Measurements from ENCODE around the gene HS1BP3.

Gene HS1BP3

GRCh38 chr2:20648831-20649230 lies 2.1 kb downstream of the HS1BP3 start:
- H3K9me3 ChIP-seq (ENCODE audit: insufficient read depth, low read length), result no peaks in the 10 kb centered on the region
- no peaks in the 10 kb centered on the region for H3K27me3 ChIP-seq (ENCODE audit: low read length)
- no peak for TF ChIP-seq CTCF (IDR thresholded peaks at IDR 0.05; ENCODE audit: insufficient read depth, low read length, poor library complexity, severe bottlenecking)
- no peak for TF ChIP-seq EZH2phosphoT487 (conservative IDR thresholded peaks at IDR 0.05; ENCODE audit: low read length)
- no peaks in the 10 kb centered on the region for H3K36me3 ChIP-seq (ENCODE audit: low read length)
- no peaks in the 10 kb centered on the region for H4K20me1 ChIP-seq (ENCODE audit: low read depth, low read length)
- H3K27ac ChIP-seq (ENCODE audit: low read depth, low read length), result no peak overlapping the region
- H3K4me3 ChIP-seq (ENCODE audit: insufficient read depth, low read length, poor library complexity, severe bottlenecking), result no peak overlapping the region
- H3K9ac ChIP-seq (ENCODE audit: low read length), result no peak overlapping the region
- H3K79me2 ChIP-seq (ENCODE audit: insufficient read depth, low read length), result no peaks in the 10 kb centered on the region
- H3F3A ChIP-seq (ENCODE audit: insufficient read depth), result no peaks in the 10 kb centered on the region
- H3K4me2 ChIP-seq (ENCODE audit: low read depth, low read length, poor library complexity, severe bottlenecking), result no peak overlapping the region
- H3K9me2 ChIP-seq (replicated peaks; ENCODE audit: insufficient read depth, low read length), result no peaks in the 10 kb centered on the region
- no peak overlapping the region for H2AFZ ChIP-seq (ENCODE audit: low read depth, low read length, severe bottlenecking)

- no peaks in the 10 kb centered on the region for H3F3A ChIP-seq (ENCODE audit: insufficient read depth)
- no peak overlapping the region for H3K27ac ChIP-seq (ENCODE audit: low read depth, low read length)
- H2AFZ ChIP-seq (ENCODE audit: low read depth, low read length, severe bottlenecking), result no peak overlapping the region
- no peak overlapping the region for H3K4me2 ChIP-seq (ENCODE audit: low read depth, low read length, poor library complexity, severe bottlenecking)
- no peak overlapping the region for H3K9ac ChIP-seq (ENCODE audit: low read length)
- no peaks in the 10 kb centered on the region for H3K36me3 ChIP-seq (ENCODE audit: low read length)
- no peak for TF ChIP-seq EZH2phosphoT487 (conservative IDR thresholded peaks at IDR 0.05; ENCODE audit: low read length)
- no peak for TF ChIP-seq CTCF (IDR thresholded peaks at IDR 0.05; ENCODE audit: insufficient read depth, low read length, poor library complexity, severe bottlenecking)
- no peaks in the 10 kb centered on the region for H4K20me1 ChIP-seq (ENCODE audit: low read depth, low read length)
- no peaks in the 10 kb centered on the region for H3K27me3 ChIP-seq (ENCODE audit: low read length)
- H3K79me2 ChIP-seq (ENCODE audit: insufficient read depth, low read length), result no peaks in the 10 kb centered on the region
- no peak overlapping the region for H3K4me3 ChIP-seq (ENCODE audit: insufficient read depth, low read length, poor library complexity, severe bottlenecking)
- no peaks in the 10 kb centered on the region for H3K9me3 ChIP-seq (ENCODE audit: insufficient read depth, low read length)
- H3K9me2 ChIP-seq (replicated peaks; ENCODE audit: insufficient read depth, low read length), result no peaks in the 10 kb centered on the region
Measured at GRCh38 chr2:20648206-20648605, 2.7 kb downstream of the HS1BP3 start.

- no peaks in the 10 kb centered on the region for H3F3A ChIP-seq (ENCODE audit: insufficient read depth)
- H2AFZ ChIP-seq (ENCODE audit: low read depth, low read length, severe bottlenecking), result no peak overlapping the region
- H3K9ac ChIP-seq (ENCODE audit: low read length), result no peak overlapping the region
- H3K79me2 ChIP-seq (ENCODE audit: insufficient read depth, low read length), result no peaks in the 10 kb centered on the region
- no peaks in the 10 kb centered on the region for H3K36me3 ChIP-seq (ENCODE audit: low read length)
- no peaks in the 10 kb centered on the region for H4K20me1 ChIP-seq (ENCODE audit: low read depth, low read length)
- H3K4me2 ChIP-seq (ENCODE audit: low read depth, low read length, poor library complexity, severe bottlenecking), result no peak overlapping the region
- no peaks in the 10 kb centered on the region for H3K9me3 ChIP-seq (ENCODE audit: insufficient read depth, low read length)
- TF ChIP-seq CTCF (IDR thresholded peaks at IDR 0.05; ENCODE audit: insufficient read depth, low read length, poor library complexity, severe bottlenecking) (no peak), EZH2phosphoT487 (conservative IDR thresholded peaks at IDR 0.05; ENCODE audit: low read length) (no peak)
- H3K9me2 ChIP-seq (replicated peaks; ENCODE audit: insufficient read depth, low read length), result no peaks in the 10 kb centered on the region
- no peak overlapping the region for H3K27ac ChIP-seq (ENCODE audit: low read depth, low read length)
- H3K27me3 ChIP-seq (ENCODE audit: low read length), result no peaks in the 10 kb centered on the region
- H3K4me3 ChIP-seq (ENCODE audit: insufficient read depth, low read length, poor library complexity, severe bottlenecking), result no peak overlapping the region
Measured at GRCh38 chr2:20647738-20648137, 3.2 kb downstream of the HS1BP3 start.
